Uterus (tissue), 4 donors: ENCODE results near the gene RFXAP. TPM values are rescaled to one million over a fixed set of nuclear protein-coding genes. Genes with fewer than 3 reads are reported as not detected.
"Not testable (repeated sequence)": the region's sequence is repeated elsewhere in the genome, so short reads cannot be mapped to it uniquely, and the experiment has no call there.

Source experiments
- DNase-seq, 2 donors: peaks; one replicate each; pipeline ENCODE4 v3.0.0-alpha.2; 2019 to 2020
- H3K27ac ChIP-seq, 2 donors: fragments of 200-600 bp; sonication (generic); 1 replicate in 1 of 2; 2 replicates in 1 of 2; pipeline ENCODE4 v1.5.1; 2016 to 2018
- H3K27me3 ChIP-seq, 2 donors: fragments of 200-600 bp; sonication (generic); one replicate each; pipeline ENCODE4 v1.5.1; 2018 to 2019; ENCODE audit warnings: control low read depth in 1 of 2
- H3K36me3 ChIP-seq, 2 donors: fragments of 200-600 bp; sonication (generic); one replicate each; pipeline ENCODE4 v1.5.1; 2019; ENCODE audit warnings: control low read depth in 1 of 2
- H3K4me1 ChIP-seq, 2 donors: fragments of 200-600 bp; sonication (generic); one replicate each; pipeline ENCODE4 v1.5.1; 2018 to 2019; ENCODE audit warnings: control low read depth in 1 of 2
- H3K4me3 ChIP-seq, 2 donors: fragments of 200-600 bp; sonication (generic); 1 replicate in 1 of 2; 2 replicates in 1 of 2; pipeline ENCODE4 v1.5.1; 2018 to 2019; ENCODE audit warnings: mild to moderate bottlenecking in 1 of 2
- H3K9me3 ChIP-seq, 2 donors: fragments of 200-600 bp; sonication (generic); one replicate each; pipeline ENCODE4 v1.5.1; 2019; ENCODE audit warnings: control low read depth in 1 of 2
- CTCF ChIP-seq, 4 experiments: fragments of 200-600 bp in 2 of 4; fragments of 450-650 bp in 2 of 4; sonication (generic) in 2 of 4; IDR thresholded peaks; one replicate each; pipeline ENCODE4 v1.5.1; 2016 to 2019; ENCODE audit warnings: antibody characterized with exemption in 4 of 4, mild to moderate bottlenecking in 2 of 4, moderate library complexity in 1 of 4
- POLR2A ChIP-seq, 2 donors: fragments of 450-650 bp; IDR thresholded peaks; one replicate each; pipeline ENCODE4 v1.6.1; 2016; ENCODE audit warnings: antibody characterized with exemption in 2 of 2, mild to moderate bottlenecking in 1 of 2, moderate library complexity in 1 of 2
- intact Hi-C: fragments of 100-400 bp; cut with DNase I; formaldehyde crosslinking; loops from one replicate; pipeline ENCODE4 v1.15.1; 2023; ENCODE audit warnings: low total_unique reads
- total RNA-seq, 4 donors: library from RNA; depleted of rRNA in 3 of 4; stranded (reverse); fragments of >200 nt in 3 of 4; gene quantifications; one replicate each; pipeline versions ENCODE4 v1.1.0 to v1.2.4, GENCODE V29; 2014 to 2023
- donor health status: DM: yes; HTN: yes; CAD: no.

Gene RFXAP
- total RNA-seq, 4 donors from 2014 or later, result 5.4 to 15.6 (median 12.0) TPM

GRCh38 chr13:36776175-36776574 is 42.8 kb upstream of the RFXAP start:
- TF ChIP-seq CTCF (IDR thresholded peaks at IDR 0.05) (no peak), POLR2A (IDR thresholded peaks at IDR 0.05) (no peak)
- DNase-seq, result no peak
- Histone ChIP-seq H3K4me3 (no peak overlapping the region), H3K9me3 (no peaks in the 10 kb centered on the region), H3K27me3 (no peaks in the 10 kb centered on the region), H3K4me1 (no peaks in the 10 kb centered on the region), H3K36me3 (no peaks in the 10 kb centered on the region), H3K27ac (no peak overlapping the region)
- intact Hi-C loops, result no loop called here

- Histone ChIP-seq H3K27ac (no peak overlapping the region), H3K27me3 (no peaks in the 10 kb centered on the region), H3K4me1 (no peaks in the 10 kb centered on the region), H3K4me3 (no peak overlapping the region), H3K9me3 (no peaks in the 10 kb centered on the region), H3K36me3 (no peaks in the 10 kb centered on the region)
- intact Hi-C loops, result no loop called here
- no peak for DNase-seq
- no peak for TF ChIP-seq CTCF (IDR thresholded peaks at IDR 0.05)
- no peak for TF ChIP-seq POLR2A (IDR thresholded peaks at IDR 0.05)
These were observed 40.8 kb upstream of the RFXAP start for GRCh38 chr13:36778083-36778671.

- Histone ChIP-seq H3K36me3 (no peaks in the 10 kb centered on the region), H3K27ac (no peak overlapping the region), H3K4me1 (no peaks in the 10 kb centered on the region), H3K27me3 (no peaks in the 10 kb centered on the region), H3K4me3 (no peak overlapping the region), H3K9me3 (no peaks in the 10 kb centered on the region)
- DNase-seq, result no peak
- intact Hi-C loops, result no loop called here
- TF ChIP-seq POLR2A (IDR thresholded peaks at IDR 0.05) (no peak), CTCF (IDR thresholded peaks at IDR 0.05) (no peak)
These were observed 35.1 kb upstream of the RFXAP start for GRCh38 chr13:36783890-36784289.

GRCh38 chr13:36786175-36786574 is 32.8 kb upstream of the RFXAP start:
- H3K4me3 ChIP-seq, H3K27ac ChIP-seq, H3K4me1 ChIP-seq, H3K27me3 ChIP-seq, DNase-seq, H3K36me3 ChIP-seq, intact Hi-C loops, H3K9me3 ChIP-seq: not testable (repeated sequence)

GRCh38 chr13:36787181-36787580 is 31.8 kb upstream of the RFXAP start:
- DNase-seq, result no peak
- H3K4me3 ChIP-seq, result no peak overlapping the region

More at GRCh38 chr13:36787181-36787580, 31.8 kb upstream of the RFXAP start:
- Histone ChIP-seq H3K9me3 (no peaks in the 10 kb centered on the region), H3K27me3 (no peaks in the 10 kb centered on the region), H3K27ac (no peak overlapping the region), H3K4me1 (no peaks in the 10 kb centered on the region), H3K36me3 (no peaks in the 10 kb centered on the region)
- TF ChIP-seq CTCF (IDR thresholded peaks at IDR 0.05), result no peak
- TF ChIP-seq POLR2A (IDR thresholded peaks at IDR 0.05), result no peak
- intact Hi-C loops, result no loop called here
